B cell (primary cell): ENCODE results near the gene MMP15. TPM values are rescaled to one million over a fixed set of nuclear protein-coding genes. Genes with fewer than 3 reads are reported as not detected.

Experiments used
- ATAC-seq: fragments of 200-7000 bp; cut with Tn5 transposase; one replicate; pipeline ENCODE4 v1.10.0; 2021; ENCODE audit warnings: low read depth, mild to moderate bottlenecking, moderate number of reproducible peaks, moderate library complexity
- CTCF ChIA-PET: fragments of 350-600 bp; sonication (Branson Sonifier 250); formaldehyde crosslinking; loops from one replicate; lab custom pipeline; 2021; ENCODE audit warnings: antibody characterized with exemption, inconsistent platforms; lab: Charles Lee
- POLR2A ChIA-PET: fragments of 350-600 bp; sonication (Branson Sonifier 250); formaldehyde crosslinking; loops from one replicate; lab custom pipeline; 2021; ENCODE audit warnings: antibody characterized with exemption; lab: Charles Lee
- DNase-seq: peaks from one replicate; pipeline ENCODE4 v3.0.0; 2013
- H2AFZ ChIP-seq: 2 replicates; pipeline ENCODE4 v1.6.1; 2012; ENCODE audit warnings: mild to moderate bottlenecking, low read depth, low read length; ENCODE audit not compliant: insufficient read depth, poor library complexity, severe bottlenecking
- H3K27ac ChIP-seq, 2 donors: 1 replicate in 1 of 2; 2 replicates in 1 of 2; pipeline ENCODE4 v1.5.1; 2012 to 2013; ENCODE audit warnings: low read length in 2 of 2, mild to moderate bottlenecking in 2 of 2, moderate library complexity in 1 of 2
- H3K27me3 ChIP-seq, 4 experiments: fragments of 200-600 bp in 1 of 4; sonication (generic) in 1 of 4; replicated peaks in 1 of 4; 1 replicate in 2 of 4; 2 replicates in 2 of 4; pipeline versions ENCODE4 v1.6.1 to v1.7.0; 2013 to 2016; ENCODE audit warnings: low read length in 3 of 4, mild to moderate bottlenecking in 2 of 4, mixed read lengths in 1 of 4, moderate library complexity in 1 of 4; ENCODE audit not compliant: insufficient read depth in 4 of 4, control insufficient read depth in 3 of 4; ENCODE audit errors: control extremely low read depth in 1 of 4
- H3K36me3 ChIP-seq, 2 experiments: replicated peaks in 1 of 2; 1 replicate in 1 of 2; 2 replicates in 1 of 2; pipeline versions ENCODE4 v1.6.1 to v1.7.1; 2013; ENCODE audit warnings: low read length in 1 of 2; ENCODE audit not compliant: insufficient read depth in 2 of 2, control insufficient read depth in 1 of 2; ENCODE audit errors: control extremely low read depth in 1 of 2, extremely low read depth in 1 of 2
- H3K4me1 ChIP-seq, 2 donors: fragments of 200-600 bp in 1 of 2; sonication (generic) in 1 of 2; 1 replicate in 1 of 2; 2 replicates in 1 of 2; pipeline versions ENCODE4 v1.5.1 to v1.6.1; 2013 to 2017; ENCODE audit warnings: low read length in 2 of 2; ENCODE audit not compliant: control insufficient read depth in 2 of 2, insufficient read depth in 2 of 2
- H3K4me2 ChIP-seq: replicated peaks from 2 replicates; pipeline ENCODE3; 2012; ENCODE audit warnings: mild to moderate bottlenecking, low read depth, low read length; ENCODE audit not compliant: poor library complexity, severe bottlenecking
- H3K4me3 ChIP-seq, 5 experiments: fragments of 200-600 bp in 1 of 5; sonication (generic) in 1 of 5; 1 replicate in 3 of 5; 2 replicates in 2 of 5; pipeline versions ENCODE4 v1.5.1 to v1.7.0; 2011 to 2016; ENCODE audit warnings: low read length in 4 of 5, mild to moderate bottlenecking in 4 of 5, low read depth in 2 of 5, control low read depth in 1 of 5, moderate library complexity in 1 of 5; ENCODE audit not compliant: insufficient read depth in 1 of 5; ENCODE audit errors: control extremely low read depth in 1 of 5, extremely low read depth in 1 of 5
- H3K79me2 ChIP-seq: fragments of 200-600 bp; sonication (generic); one replicate; pipeline ENCODE4 v1.6.0; 2016; ENCODE audit warnings: low read length; ENCODE audit not compliant: control insufficient read depth, insufficient read depth
- H3K9ac ChIP-seq: fragments of 200-600 bp; sonication (generic); 2 replicates; pipeline ENCODE4 v1.6.1; 2017; ENCODE audit warnings: mild to moderate bottlenecking, low read length, moderate library complexity
- H3K9me3 ChIP-seq, 3 donors: one replicate each; pipeline versions ENCODE4 v1.6.1 to v1.7.1; 2013; ENCODE audit warnings: low read length in 2 of 3; ENCODE audit not compliant: control insufficient read depth in 2 of 3, insufficient read depth in 1 of 3; ENCODE audit errors: control extremely low read depth in 1 of 3
- H4K20me1 ChIP-seq: 2 replicates; pipeline ENCODE4 v1.6.0; 2012; ENCODE audit warnings: mild to moderate bottlenecking, low read length; ENCODE audit not compliant: insufficient read depth, control insufficient read depth, poor library complexity, severe bottlenecking
- H3K27ac Mint-ChIP-seq: one replicate; pipeline ENCODE4 v1.8.0; 2021; ENCODE audit warnings: mixed read lengths
- H3K27me3 Mint-ChIP-seq: one replicate; pipeline ENCODE4 v1.8.0; 2021; ENCODE audit warnings: mixed read lengths
- H3K4me1 Mint-ChIP-seq: one replicate; pipeline ENCODE4 v1.8.0; 2021; ENCODE audit warnings: mixed read lengths
- H3K4me3 Mint-ChIP-seq: one replicate; pipeline ENCODE4 v1.8.0; 2021; ENCODE audit warnings: mixed read lengths
- H3K9me3 Mint-ChIP-seq: one replicate; pipeline ENCODE4 v1.8.0; 2022; ENCODE audit warnings: mixed read lengths; ENCODE audit not compliant: insufficient read depth
- EZH2 ChIP-seq: IDR thresholded peaks from 2 replicates; pipeline ENCODE4 v1.6.1; 2012; ENCODE audit warnings: borderline replicate concordance, low read depth, mild to moderate bottlenecking, moderate library complexity, low read length; ENCODE audit not compliant: insufficient read depth, poor library complexity, severe bottlenecking
- WGBS: methylation state at CpG from one replicate; pipeline ENCODE4 v1.1.5; 2013; ENCODE audit warnings: missing lambda C conversion rate; ENCODE audit not compliant: insufficient coverage; 5-methylcytosine and 5-hydroxymethylcytosine counted together
- intact Hi-C: fragments of 100-400 bp; cut with micrococcal nuclease; formaldehyde crosslinking; loops from one replicate; pipeline ENCODE4 v1.10.0; 2022
- polyA plus RNA-seq: library from polyadenylated mRNA; depleted of rRNA; stranded (reverse); fragments of >200 nt; gene quantifications from 2 replicates; pipeline ENCODE4 v1.2.3, GENCODE V29; 2012
- total RNA-seq, 2 donors: library from RNA; stranded (reverse); fragments of 120-200 nt in 1 of 2; gene quantifications; 1 replicate in 1 of 2; 2 replicates in 1 of 2; pipeline versions ENCODE4 v1.2.3 to v1.2.4, GENCODE V29; 2013 to 2022
- TF ChIP-seq, protein P1 (sequence below): fragments of 200-600 bp; IDR thresholded peaks from one replicate; pipeline ENCODE4 v1.8.0; 2022; ENCODE audit warnings: antibody characterized with exemption, mild to moderate bottlenecking

MMP15 gene
- total and polyA plus RNA-seq, 2 donors (not counting 1 experiment from before 2014, with no cell fraction given), result not detected

DNA sequence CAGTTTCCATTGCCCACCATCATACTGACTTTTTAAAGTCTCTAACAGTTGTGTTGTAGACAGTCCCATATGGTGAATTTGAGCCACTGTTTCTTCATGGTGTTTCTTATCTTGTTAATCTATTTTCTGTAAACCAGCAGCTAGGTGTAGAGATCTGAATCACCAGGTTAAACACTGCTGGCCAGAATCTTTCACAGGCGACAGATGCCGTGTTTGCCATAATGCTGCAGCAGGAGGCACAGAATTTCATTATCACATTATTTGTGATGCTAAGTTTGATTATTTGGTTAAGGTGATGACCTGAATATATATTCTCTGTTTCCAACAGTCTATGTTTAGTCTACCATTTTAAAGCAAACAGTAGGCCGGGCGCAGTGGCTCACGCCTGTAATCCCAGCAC is 43.2 kb upstream of the MMP15 start:
- Histone ChIP-seq H3K27ac (no peak overlapping the region), H3K9ac (no peak overlapping the region), H3K36me3 (no peaks in the 10 kb centered on the region), H3K4me2 (no peak overlapping the region), H3K9me3 (peaks cover 0 to 10% (median 0%) of the 10 kb centered on the region in 3 donors), H3K27me3 (peaks cover 0 to 14% (median 6%) of the 10 kb centered on the region in 4 experiments), H2AFZ (no peak overlapping the region), H4K20me1 (no peaks in the 10 kb centered on the region), H3K79me2 (no peaks in the 10 kb centered on the region), H3K4me1 (peaks cover 7 to 16% of the 10 kb centered on the region in 2 donors), H3K4me3 (no peak overlapping the region)
- 100% methylated on average over 2 of the region's 5 CpGs for WGBS
- no peaks in the 10 kb centered on the region for H3K9me3 Mint-ChIP-seq
- no peak for ATAC-seq
- CTCF ChIA-PET, result no interaction called here
- no peak for TF ChIP-seq EZH2
- TF ChIP-seq, protein P1, sequence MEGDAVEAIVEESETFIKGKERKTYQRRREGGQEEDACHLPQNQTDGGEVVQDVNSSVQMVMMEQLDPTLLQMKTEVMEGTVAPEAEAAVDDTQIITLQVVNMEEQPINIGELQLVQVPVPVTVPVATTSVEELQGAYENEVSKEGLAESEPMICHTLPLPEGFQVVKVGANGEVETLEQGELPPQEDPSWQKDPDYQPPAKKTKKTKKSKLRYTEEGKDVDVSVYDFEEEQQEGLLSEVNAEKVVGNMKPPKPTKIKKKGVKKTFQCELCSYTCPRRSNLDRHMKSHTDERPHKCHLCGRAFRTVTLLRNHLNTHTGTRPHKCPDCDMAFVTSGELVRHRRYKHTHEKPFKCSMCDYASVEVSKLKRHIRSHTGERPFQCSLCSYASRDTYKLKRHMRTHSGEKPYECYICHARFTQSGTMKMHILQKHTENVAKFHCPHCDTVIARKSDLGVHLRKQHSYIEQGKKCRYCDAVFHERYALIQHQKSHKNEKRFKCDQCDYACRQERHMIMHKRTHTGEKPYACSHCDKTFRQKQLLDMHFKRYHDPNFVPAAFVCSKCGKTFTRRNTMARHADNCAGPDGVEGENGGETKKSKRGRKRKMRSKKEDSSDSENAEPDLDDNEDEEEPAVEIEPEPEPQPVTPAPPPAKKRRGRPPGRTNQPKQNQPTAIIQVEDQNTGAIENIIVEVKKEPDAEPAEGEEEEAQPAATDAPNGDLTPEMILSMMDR, result no peak
- no peak overlapping the region for H3K4me3 Mint-ChIP-seq
- H3K27ac Mint-ChIP-seq, result no peak overlapping the region
- intact Hi-C loops, result no loop called here
- H3K4me1 Mint-ChIP-seq, result peaks cover 18% of the 10 kb centered on the region
- peaks cover 15% of the 10 kb centered on the region for H3K27me3 Mint-ChIP-seq
- no peak for DNase-seq
- POLR2A ChIA-PET, result no interaction called here

DNA sequence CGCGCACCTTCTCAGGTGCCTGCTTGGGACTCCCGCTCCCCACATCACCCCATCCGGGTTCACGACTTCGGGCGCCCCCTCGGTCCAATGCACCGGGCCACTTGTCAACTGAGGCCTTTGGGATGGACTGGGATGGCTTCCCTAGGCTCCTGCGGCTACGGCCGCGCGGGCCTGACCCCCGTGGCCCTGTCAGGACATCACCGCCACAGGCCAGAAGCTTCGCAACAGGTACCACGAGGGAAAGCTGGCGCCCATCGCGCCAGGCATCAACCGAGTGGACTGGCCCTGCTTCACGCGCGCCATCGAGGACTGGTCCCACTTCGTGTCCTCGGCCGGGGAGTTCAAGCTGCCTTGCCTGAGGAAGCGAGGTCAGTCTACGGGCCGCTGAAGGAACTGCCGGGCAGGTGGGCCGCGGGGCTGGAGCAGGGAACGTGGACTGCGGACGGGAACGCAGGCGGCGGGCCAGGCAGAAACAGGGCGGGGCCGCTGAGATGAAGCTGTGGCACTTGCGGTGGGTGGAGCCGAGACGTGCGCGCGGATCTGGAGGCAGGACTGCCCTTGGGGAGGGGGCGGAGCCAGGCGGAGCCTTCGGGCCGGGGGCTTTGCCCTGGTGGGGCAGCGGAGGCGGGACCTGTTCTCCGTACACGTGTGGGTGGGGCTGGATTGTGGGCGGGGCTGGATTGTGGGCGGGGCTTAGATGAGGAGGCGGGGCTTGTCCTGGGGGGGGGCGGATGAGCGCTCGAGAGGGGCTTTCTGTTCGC is 40.9 kb upstream of the MMP15 start:
- POLR2A ChIA-PET, result interaction anchor here (0.7 kb wide), 1 partner anchor 183 kb away, joined by 14 read pairs; no protein-coding TSS in a partner anchor
- Histone ChIP-seq H3K9ac (peak overlapping the region; percentile 76), H3K36me3 (no peaks in the 10 kb centered on the region), H2AFZ (peak overlapping the region; percentile 86), H3K4me2 (peak overlapping the region; percentile 95), H3K79me2 (no peaks in the 10 kb centered on the region), H4K20me1 (no peaks in the 10 kb centered on the region), H3K27me3 (peaks cover 0 to 14% (median 6%) of the 10 kb centered on the region in 4 experiments), H3K4me3 (peak overlapping the region; percentile 49 to 69 (median 63)), H3K4me1 (peaks cover 7 to 16% of the 10 kb centered on the region in 2 donors), H3K9me3 (peaks cover 0 to 10% (median 0%) of the 10 kb centered on the region in 3 donors), H3K27ac (no peak overlapping the region)
- 12% methylated on average over 63 of the region's 64 CpGs for WGBS
- TF ChIP-seq, protein P1, result no peak
- TF ChIP-seq EZH2, result no peak
- H3K9me3 Mint-ChIP-seq, result no peaks in the 10 kb centered on the region
- peak; percentile 99 for ATAC-seq
- peak overlapping the region; percentile 78 for H3K27ac Mint-ChIP-seq
- peaks cover 10% of the 10 kb centered on the region for H3K27me3 Mint-ChIP-seq
- peak; percentile 90 for DNase-seq
- CTCF ChIA-PET, result interaction anchor here (1.3 kb wide), 1 partner anchor 15 kb away, joined by 4 read pairs; the partner anchor contains the start of gene ZNF319
- peak overlapping the region; percentile 93 for H3K4me3 Mint-ChIP-seq
- H3K4me1 Mint-ChIP-seq, result peaks cover 18% of the 10 kb centered on the region
- intact Hi-C loops, result loop anchor here (1.0 kb wide), 2 partner anchors 17 to 145 kb away; partner anchors contain the start of genes CFAP20 and USB1
